Naive thymus-derived CD4-positive, alpha-beta T cell (primary cell): ENCODE data around the gene TNRC6C. TPM values are rescaled to one million over a fixed set of nuclear protein-coding genes. Genes with fewer than 3 reads are reported as not detected.
"Not testable (repeated sequence)": the region's sequence is repeated elsewhere in the genome, so short reads cannot be mapped to it uniquely, and the experiment has no call there.

Experiments
- ATAC-seq: fragments of 150-1000 bp; cut with Tn5 transposase; 2 replicates; pipeline ENCODE4 v1.10.0; 2021; ENCODE audit warnings: mild to moderate bottlenecking, moderate library complexity
- CTCF ChIA-PET: fragments of 350-600 bp; sonication (Branson Sonifier 250); formaldehyde crosslinking; loops from one replicate; lab custom pipeline; 2021; ENCODE audit warnings: antibody characterized with exemption; lab: Charles Lee
- POLR2A ChIA-PET: fragments of 350-600 bp; sonication (Branson Sonifier 250); formaldehyde crosslinking; loops from one replicate; lab custom pipeline; 2021; ENCODE audit warnings: antibody characterized with exemption, inconsistent platforms; lab: Charles Lee
- DNase-seq, 9 donors: peaks; one replicate each; pipeline versions ENCODE4 v3.0.0 to v3.0.0-alpha.2; 2020 to 2022; ENCODE audit warnings: mixed read lengths in 1 of 9
- H3K27ac ChIP-seq: one replicate; pipeline ENCODE4 v1.7.0; 2013; ENCODE audit warnings: mild to moderate bottlenecking, low read depth, low read length, moderate library complexity
- H3K27me3 ChIP-seq, 2 donors: one replicate each; pipeline ENCODE4 v1.7.0; 2013; ENCODE audit warnings: low read length in 2 of 2, mild to moderate bottlenecking in 2 of 2, moderate library complexity in 2 of 2; ENCODE audit not compliant: control insufficient read depth in 2 of 2, insufficient read depth in 2 of 2
- H3K36me3 ChIP-seq, 3 experiments: 1 replicate in 2 of 3; 2 replicates in 1 of 3; pipeline ENCODE4 v1.7.0; 2013; ENCODE audit warnings: low read length in 3 of 3, mild to moderate bottlenecking in 3 of 3, moderate library complexity in 1 of 3; ENCODE audit not compliant: insufficient read depth in 3 of 3, control insufficient read depth in 2 of 3
- H3K4me1 ChIP-seq, 2 donors: one replicate each; pipeline ENCODE4 v1.7.0; 2013; ENCODE audit warnings: low read length in 2 of 2, mild to moderate bottlenecking in 2 of 2, moderate library complexity in 1 of 2; ENCODE audit not compliant: control insufficient read depth in 2 of 2, insufficient read depth in 2 of 2
- H3K4me3 ChIP-seq: 2 replicates; pipeline ENCODE4 v1.7.0; 2013; ENCODE audit warnings: mild to moderate bottlenecking, low read length
- H3K9me3 ChIP-seq, 3 experiments: 1 replicate in 2 of 3; 2 replicates in 1 of 3; pipeline ENCODE4 v1.7.0; 2013; ENCODE audit warnings: low read length in 3 of 3; ENCODE audit not compliant: control insufficient read depth in 2 of 3
- H3K27ac Mint-ChIP-seq, 9 donors: one replicate each; pipeline ENCODE4 v1.8.0; 2020 to 2022; ENCODE audit warnings: mixed read lengths in 9 of 9, mild to moderate bottlenecking in 8 of 9, moderate library complexity in 5 of 9, inconsistent platforms in 2 of 9
- H3K27me3 Mint-ChIP-seq, 5 donors: one replicate each; pipeline ENCODE4 v1.8.0; 2021 to 2022; ENCODE audit warnings: mixed read lengths in 5 of 5, mild to moderate bottlenecking in 1 of 5
- H3K36me3 Mint-ChIP-seq, 5 donors: one replicate each; pipeline ENCODE4 v1.8.0; 2020 to 2022; ENCODE audit warnings: mixed read lengths in 5 of 5, mild to moderate bottlenecking in 3 of 5, inconsistent platforms in 1 of 5
- H3K4me1 Mint-ChIP-seq, 7 donors: one replicate each; pipeline ENCODE4 v1.8.0; 2020 to 2022; ENCODE audit warnings: mixed read lengths in 7 of 7, mild to moderate bottlenecking in 3 of 7, inconsistent platforms in 1 of 7
- H3K4me3 Mint-ChIP-seq, 10 donors: one replicate each; pipeline ENCODE4 v1.8.0; 2020 to 2022; ENCODE audit warnings: mild to moderate bottlenecking in 10 of 10, mixed read lengths in 10 of 10, moderate library complexity in 6 of 10, inconsistent platforms in 2 of 10
- H3K9me3 Mint-ChIP-seq, 11 donors: one replicate each; pipeline ENCODE4 v1.8.0; 2020 to 2022; ENCODE audit warnings: mixed read lengths in 11 of 11, mild to moderate bottlenecking in 4 of 11, inconsistent platforms in 1 of 11, moderate library complexity in 1 of 11
- intact Hi-C, 2 donors: fragments of 100-400 bp; cut with micrococcal nuclease; formaldehyde crosslinking; loops; one replicate each; pipeline ENCODE4 v1.15.1; 2023
- polyA plus RNA-seq, 2 donors: library from polyadenylated mRNA; unstranded; fragments of 300-500 nt; fragmentation: Illumina TruSeq; gene quantifications; one replicate each; pipeline ENCODE4 v1.2.3, GENCODE V29; 2021
- total RNA-seq, 6 experiments: library from RNA in 5 of 6; stranded (reverse) in 5 of 6; gene quantifications; 1 replicate in 5 of 6; 2 replicates in 1 of 6; pipeline ENCODE4 v1.2.3 and lab custom pipeline; 2021 to 2026

TNRC6C gene
- total and polyA plus RNA-seq, 7 experiments from 2014 or later, result 7.4 to 133 (median 73.4) TPM

GRCh38 chr17:77990301-77990700 lies 31.8 kb downstream of the TNRC6C start:
- Histone ChIP-seq H3K27me3 (no peaks in the 10 kb centered on the region), H3K27ac (no peak overlapping the region), H3K36me3 (no peaks in the 10 kb centered on the region), H3K4me3 (no peak overlapping the region), H3K4me1 (peaks cover 0 to 16% of the 10 kb centered on the region in 2 donors), H3K9me3 (no peaks in the 10 kb centered on the region)
- peak overlapping the region in 5 of 10 donors; percentile 7 to 55 (median 40) for H3K4me3 Mint-ChIP-seq
- peaks cover 11 to 85% (median 74%) of the 10 kb centered on the region in 7 donors for H3K4me1 Mint-ChIP-seq
- ATAC-seq (no peak), DNase-seq (no peak)
- ChIA-PET CTCF (interaction anchor here (1.5 kb wide), 1 partner anchor 32 kb away, joined by 4 read pairs; the partner anchor contains the start of gene TNRC6C), POLR2A (interaction anchor here (1.3 to 4.4 kb wide), 2 partner anchors 31 to 32 kb away, joined by 4 to 27 read pairs; partner anchors contain the start of gene TNRC6C)
- peak overlapping the region in 8 of 9 donors; percentile 1 to 81 (median 32) for H3K27ac Mint-ChIP-seq
- peaks cover 0 to 33% (median 10%) of the 10 kb centered on the region in 5 donors for H3K36me3 Mint-ChIP-seq
- H3K27me3 Mint-ChIP-seq, result no peaks in the 10 kb centered on the region
- H3K9me3 Mint-ChIP-seq, result peaks cover 0 to 2% (median 0%) of the 10 kb centered on the region in 11 donors
- intact Hi-C loops, result no loop called here

DNA sequence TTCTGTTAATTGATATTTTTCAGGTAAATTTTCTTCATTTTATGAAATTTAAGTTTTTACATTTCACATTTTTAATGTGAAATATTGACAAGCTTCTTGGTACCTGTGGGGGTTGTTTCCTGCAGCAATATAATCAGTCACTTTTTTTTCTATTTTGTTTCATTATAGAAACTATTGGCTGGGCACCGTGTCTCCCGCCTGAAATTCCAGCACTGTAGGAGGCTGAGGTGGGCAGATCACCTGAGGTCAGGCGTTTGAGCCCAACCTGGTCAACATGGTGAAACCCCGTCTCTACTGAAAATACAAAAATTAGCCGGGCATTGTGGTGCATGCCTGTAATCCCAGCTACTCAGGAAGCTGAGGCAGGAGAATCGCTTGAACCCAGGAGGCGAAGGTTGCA lies 35.2 kb downstream of the TNRC6C start:
- H3K27me3 Mint-ChIP-seq, H3K4me3 ChIP-seq, H3K9me3 Mint-ChIP-seq, DNase-seq, H3K9me3 ChIP-seq, H3K36me3 ChIP-seq, ATAC-seq, H3K27me3 ChIP-seq: not testable (repeated sequence)
- Mint-ChIP-seq H3K4me1 (peaks cover 11 to 94% (median 83%) of the 10 kb centered on the region in 7 donors), H3K4me3 (peak overlapping the region in 1 of 10 donors; percentile 31), H3K36me3 (peaks cover 0 to 31% (median 10%) of the 10 kb centered on the region in 5 donors), H3K27ac (peak overlapping the region in 4 of 9 donors; percentile 19 to 81 (median 48))
- ChIA-PET POLR2A (interaction anchor here (0.6 to 1.7 kb wide), 5 partner anchors 10 to 121 kb away, joined by 3 to 7 read pairs (median 3); partner anchors contain the start of gene TNRC6C), CTCF (interaction anchor here (0.6 to 0.7 kb wide), 2 partner anchors 20 to 22 kb away, joined by 3 read pairs; no protein-coding TSS in a partner anchor)
- Histone ChIP-seq H3K4me1 (peaks cover 0 to 35% of the 10 kb centered on the region in 2 donors), H3K27ac (peak overlapping the region; percentile 8)
- intact Hi-C loops, result loop anchor here in 1 of 2 donors (2.0 kb wide), 1 partner anchor 15 kb away; no protein-coding TSS in a partner anchor

DNA sequence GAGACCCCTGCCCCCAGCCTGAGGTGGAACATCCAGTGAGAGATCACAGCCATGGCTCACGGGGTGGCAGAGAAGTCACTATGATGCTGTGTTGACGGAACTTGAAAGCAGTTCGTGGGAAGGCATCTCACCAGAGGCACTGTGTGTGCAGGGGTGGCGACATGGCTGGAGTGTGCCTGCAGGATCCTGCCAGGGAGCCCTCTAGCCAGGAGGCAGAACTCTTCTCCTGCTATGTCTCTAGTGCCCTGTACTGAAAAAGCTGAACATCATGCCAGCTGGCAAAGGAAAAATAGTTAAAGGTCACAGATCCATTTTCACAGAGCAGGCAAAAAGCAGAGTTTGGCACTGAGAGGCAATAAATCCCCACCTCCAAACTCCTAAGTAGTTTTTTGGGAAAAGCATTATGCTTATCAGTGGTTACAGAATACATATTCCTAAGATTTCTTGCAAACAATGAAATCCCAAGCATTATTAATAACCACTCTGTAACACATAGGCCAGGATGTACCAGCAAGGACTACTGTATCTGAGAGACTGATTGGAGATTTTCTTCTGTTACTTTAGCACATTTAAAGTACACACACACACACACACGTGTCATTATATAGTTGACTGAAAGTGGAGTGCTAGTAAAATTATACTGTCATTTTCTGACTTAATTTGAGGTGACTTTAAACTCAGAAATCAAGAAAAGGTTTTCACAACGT lies 36.8 kb downstream of the TNRC6C start:
- intact Hi-C loops, result loop anchor here in 1 of 2 donors (2.0 kb wide), 1 partner anchor 14 kb away; no protein-coding TSS in a partner anchor
- POLR2A ChIA-PET, result interaction anchor here (1.0 to 1.5 kb wide), 2 partner anchors 37 to 42 kb away, joined by 3 to 6 read pairs; partner anchors contain the start of gene TNRC6C
- CTCF ChIA-PET, result interaction anchor here (1.1 kb wide), 1 partner anchor 25 kb away, joined by 3 read pairs; no protein-coding TSS in a partner anchor

GRCh38 chr17:77996256-77996655 lies 37.8 kb downstream of the TNRC6C start:
- H3K4me3 ChIP-seq, result no peak overlapping the region
- ATAC-seq (no peak), DNase-seq (no peak)
- Mint-ChIP-seq H3K27me3 (no peaks in the 10 kb centered on the region), H3K36me3 (peaks cover 0 to 22% (median 5%) of the 10 kb centered on the region in 5 donors), H3K4me3 (peak overlapping the region in 4 of 10 donors; percentile 7 to 60 (median 36)), H3K4me1 (peaks cover 6 to 94% (median 84%) of the 10 kb centered on the region in 7 donors), H3K9me3 (no peaks in the 10 kb centered on the region), H3K27ac (peak overlapping the region in 6 of 9 donors; percentile 49 to 83 (median 79))
- H3K36me3 ChIP-seq, result no peaks in the 10 kb centered on the region
- H3K9me3 ChIP-seq, result no peaks in the 10 kb centered on the region
- ChIA-PET POLR2A (interaction anchor here (1.4 kb wide), 1 partner anchor 9 kb away, joined by 3 read pairs; no protein-coding TSS in a partner anchor), CTCF (no interaction called here)
- peaks cover 0 to 47% of the 10 kb centered on the region in 2 donors for H3K4me1 ChIP-seq
- H3K27me3 ChIP-seq, result no peaks in the 10 kb centered on the region
- H3K27ac ChIP-seq, result no peak overlapping the region
- intact Hi-C loops, result no loop called here

More for the DNA sequence above, 36.8 kb downstream of the TNRC6C start:
- Mint-ChIP-seq H3K9me3 (no peaks in the 10 kb centered on the region), H3K4me3 (peak overlapping the region in 7 of 10 donors; percentile 38 to 60 (median 56)), H3K4me1 (peaks cover 8 to 94% (median 83%) of the 10 kb centered on the region in 7 donors), H3K27me3 (no peaks in the 10 kb centered on the region), H3K27ac (peak overlapping the region in 8 of 9 donors; percentile 74 to 93 (median 82)), H3K36me3 (peaks cover 0 to 31% (median 6%) of the 10 kb centered on the region in 5 donors)
- H3K4me3 ChIP-seq, result no peak overlapping the region
- ATAC-seq, result peak; percentile 57
- H3K36me3 ChIP-seq, result no peaks in the 10 kb centered on the region
- peak in 6 of 9 donors; percentile 8 to 28 (median 18) for DNase-seq
- H3K4me1 ChIP-seq, result peaks cover 0 to 42% of the 10 kb centered on the region in 2 donors
- H3K27me3 ChIP-seq, result no peaks in the 10 kb centered on the region
- H3K9me3 ChIP-seq, result no peaks in the 10 kb centered on the region
- H3K27ac ChIP-seq, result no peak overlapping the region

- no peaks in the 10 kb centered on the region for H3K27me3 Mint-ChIP-seq
- ATAC-seq (no peak), DNase-seq (no peak)
- H3K4me1 ChIP-seq, result peaks cover 0 to 43% of the 10 kb centered on the region in 2 donors
- ChIA-PET POLR2A (interaction anchor here (1.0 kb wide), 1 partner anchor 41 kb away, joined by 8 read pairs; the partner anchor contains the start of gene TNRC6C), CTCF (interaction anchor here (1.4 kb wide), 1 partner anchor 13 kb away, joined by 5 read pairs; no protein-coding TSS in a partner anchor)
- H3K4me1 Mint-ChIP-seq, result peaks cover 6 to 99% (median 90%) of the 10 kb centered on the region in 7 donors
- H3K4me3 ChIP-seq, result no peak overlapping the region
- intact Hi-C loops, result loop anchor here in 1 of 2 donors (2.0 kb wide), 1 partner anchor 39 kb away; no protein-coding TSS in a partner anchor
- peaks cover 0 to 26% (median 9%) of the 10 kb centered on the region in 5 donors for H3K36me3 Mint-ChIP-seq
- H3K9me3 Mint-ChIP-seq, result no peaks in the 10 kb centered on the region
- no peak overlapping the region for H3K27ac ChIP-seq
- H3K27ac Mint-ChIP-seq, result peak overlapping the region in 7 of 9 donors; percentile 37 to 71 (median 52)
- no peaks in the 10 kb centered on the region for H3K27me3 ChIP-seq
- H3K9me3 ChIP-seq, result no peaks in the 10 kb centered on the region
- peak overlapping the region in 7 of 10 donors; percentile 25 to 74 (median 37) for H3K4me3 Mint-ChIP-seq
- H3K36me3 ChIP-seq, result peaks cover 0 to 10% (median 0%) of the 10 kb centered on the region in 3 experiments
These were observed 41.1 kb downstream of the TNRC6C start for GRCh38 chr17:77999413-78000173.
